Measurements from ENCODE around the gene RNF212B.
"Not testable (repeated sequence)": the region's sequence is repeated elsewhere in the genome, so short reads cannot be mapped to it uniquely, and the experiment has no call there.

RNF212B gene

GRCh38 chr14:23237772-23238594 lies at the start of gene RNF212B:
RNF212B (plus strand) TSS chr14:23237936; CDS start chr14:23240346, 2,410 bp downstream.
- DNase-seq, result peak; percentile 78

GRCh38 chr14:23193432-23193831 lies 44.3 kb upstream of the RNF212B start:
- no peak for DNase-seq

GRCh38 chr14:23195552-23196101 lies 42.1 kb upstream of the RNF212B start:
- no peak for DNase-seq

GRCh38 chr14:23196487-23196886 lies 41.2 kb upstream of the RNF212B start:
- not testable (repeated sequence) for DNase-seq

- DNase-seq, result not testable (repeated sequence)
Measured at GRCh38 chr14:23199141-23199540, 38.6 kb upstream of the RNF212B start.

GRCh38 chr14:23202001-23202400 lies 35.7 kb upstream of the RNF212B start:
- DNase-seq, result no peak

GRCh38 chr14:23206422-23207145 lies 31.2 kb upstream of the RNF212B start:
- no peak for DNase-seq

GRCh38 chr14:23207146-23207540 lies 30.6 kb upstream of the RNF212B start:
- DNase-seq, result no peak

GRCh38 chr14:23208324-23208723 lies 29.4 kb upstream of the RNF212B start:
- no peak for DNase-seq

- no peak for DNase-seq
Measured at GRCh38 chr14:23209651-23210423, 27.9 kb upstream of the RNF212B start.

- no peak for DNase-seq
Measured at GRCh38 chr14:23215421-23215820, 22.3 kb upstream of the RNF212B start.

- DNase-seq, result no peak
Measured at GRCh38 chr14:23217032-23218020, 20.4 kb upstream of the RNF212B start.

GRCh38 chr14:23219075-23219474 lies 18.7 kb upstream of the RNF212B start:
- DNase-seq, result no peak

GRCh38 chr14:23224958-23225357 lies 12.8 kb upstream of the RNF212B start:
- DNase-seq, result not testable (repeated sequence)

GRCh38 chr14:23227566-23227965 lies 10.2 kb upstream of the RNF212B start:
- DNase-seq, result no peak

- DNase-seq, result no peak
Measured at GRCh38 chr14:23228812-23229211, 8.9 kb upstream of the RNF212B start.

- not testable (repeated sequence) for DNase-seq
Measured at GRCh38 chr14:23232241-23232808, 5.4 kb upstream of the RNF212B start.

GRCh38 chr14:23240661-23241060 lies 2.9 kb downstream of the RNF212B start:
- no peak for DNase-seq

GRCh38 chr14:23241061-23241715 lies 3.5 kb downstream of the RNF212B start:
- not testable (repeated sequence) for DNase-seq

- no peak for DNase-seq
Measured at GRCh38 chr14:23242076-23242475, 4.3 kb downstream of the RNF212B start.

- no peak for DNase-seq
Measured at GRCh38 chr14:23243066-23243465, 5.3 kb downstream of the RNF212B start.

Measured in SHP77 treated with DMSO at 0.1 percent for 48 hours (cell line).